ENCODE results near the gene ADTRP. TPM values are rescaled to one million over a fixed set of nuclear protein-coding genes. Genes with fewer than 3 reads are reported as not detected.

The ADTRP gene
- total and polyA plus RNA-seq, 2 of the 13 experiments (the other 11 are each of a cell fraction or from before 2014, with no cell fraction given), result not detected

DNA sequence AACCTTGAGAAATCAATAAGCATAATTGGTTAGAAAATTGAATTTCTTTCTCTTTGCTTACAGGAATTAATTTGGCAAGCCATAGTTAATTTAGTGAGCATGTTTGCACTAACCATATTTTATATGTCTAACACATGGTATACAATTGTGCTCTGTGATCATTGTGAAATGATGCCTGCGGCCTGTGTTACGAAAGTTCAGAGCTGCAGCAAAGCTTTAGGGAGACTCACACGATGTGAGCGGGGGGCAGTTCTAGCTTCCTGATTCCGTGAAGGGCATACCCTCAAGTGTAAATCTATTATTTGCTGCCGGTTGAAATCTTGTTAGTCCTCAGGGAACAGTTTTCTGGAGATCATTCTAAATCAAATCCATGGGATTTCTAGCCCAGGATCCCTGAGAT, 25.5 kb upstream of the ADTRP start:
- POLR2A ChIA-PET, result no interaction called here
- CTCF ChIA-PET (ENCODE audit: low intra/inter-chr PET ratio, low total read pairs), result no interaction called here
- in situ Hi-C loops (cut with HindIII; ENCODE audit: extremely low pct_ligation_motif_present, low pct_unique_long_range_greater_than_20kb), result no loop called here
- Histone ChIP-seq H3K9ac (ENCODE audit: insufficient read depth, low read depth, low read length) (no peak overlapping the region), H4K20me1 (ENCODE audit: insufficient read depth, low read length) (no peaks in the 10 kb centered on the region), H3K4me3 (replicated peaks in 1 of 3; ENCODE audit: insufficient read depth in 1 of 3, low read depth in 2 of 3, low read length in 3 of 3) (no peak overlapping the region), H3K79me2 (ENCODE audit: insufficient read depth, low read length) (no peaks in the 10 kb centered on the region), H3K27me3 (ENCODE audit: control insufficient read depth in 1 of 2, insufficient read depth in 2 of 2, low read length in 2 of 2) (peaks cover 0 to 27% of the 10 kb centered on the region in 2 experiments; a peak in 3 of 5 replicates), H3K4me1 (ENCODE audit: insufficient read depth, low read length) (no peaks in the 10 kb centered on the region), H3K36me3 (replicated peaks in 1 of 2; ENCODE audit: control insufficient read depth in 1 of 2, insufficient read depth in 2 of 2, low read length in 2 of 2) (no peaks in the 10 kb centered on the region), H3K27ac (ENCODE audit: extremely low read length, insufficient read depth, low read length) (no peak overlapping the region), H3K9me3 (ENCODE audit: low read length) (no peaks in the 10 kb centered on the region), H2AFZ (ENCODE audit: low read length) (no peak overlapping the region), H3K4me2 (ENCODE audit: low read depth, low read length) (no peak overlapping the region)
- 26% methylated on average over 6 of the region's 6 CpGs for WGBS (ENCODE audit: low lambda C conversion rate)
- DNase-seq (ENCODE audit: low spot score), result no peak
- TF ChIP-seq REPIN1 (CRISPR knock-in tag; IDR thresholded peaks at IDR 0.05; ENCODE audit: borderline replicate concordance, low read depth) (no peak), MEIS1 (CRISPR knock-in tag; IDR thresholded peaks at IDR 0.05; ENCODE audit: borderline replicate concordance) (no peak), SOX6 (IDR thresholded peaks at IDR 0.05) (no peak), SOX6 (CRISPR knock-in tag; IDR thresholded peaks at IDR 0.05) (no peak), ZBTB38 (CRISPR knock-in tag; IDR thresholded peaks at IDR 0.05) (no peak), ZNF839 (CRISPR knock-in tag; IDR thresholded peaks at IDR 0.05; ENCODE audit: borderline replicate concordance) (no peak), ZNF891 (CRISPR knock-in tag; IDR thresholded peaks at IDR 0.05) (no peak)
- TF ChIP-seq, protein P1, sequence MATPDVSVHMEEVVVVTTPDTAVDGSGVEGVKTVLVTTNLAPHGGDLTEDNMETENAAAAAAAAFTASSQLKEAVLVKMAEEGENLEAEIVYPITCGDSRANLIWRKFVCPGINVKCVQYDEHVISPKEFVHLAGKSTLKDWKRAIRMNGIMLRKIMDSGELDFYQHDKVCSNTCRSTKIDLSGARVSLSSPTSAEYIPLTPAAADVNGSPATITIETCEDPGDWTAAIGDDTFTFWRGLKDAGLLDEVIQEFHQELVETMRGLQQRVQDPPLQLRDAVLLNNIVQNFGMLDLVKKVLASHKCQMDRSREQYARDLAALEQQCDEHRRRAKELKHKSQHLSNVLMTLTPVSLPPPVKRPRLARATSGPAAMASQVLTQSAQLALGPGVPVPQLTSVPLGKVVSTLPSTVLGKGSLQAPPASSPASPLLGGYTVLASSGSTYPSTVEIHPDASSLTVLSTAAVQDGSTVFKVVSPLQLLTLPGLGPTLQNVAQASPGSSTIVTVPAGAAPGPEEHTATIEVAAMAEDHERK (CRISPR knock-in tag; IDR thresholded peaks at IDR 0.05; ENCODE audit: low read depth), result no peak
- no peak for FAIRE-seq
- intact Hi-C loops (cut with micrococcal nuclease; ENCODE audit: unreplicated experiment), result no loop called here
- BruUV-seq (replicated peaks), result no TSS peak
- ATAC-seq, result no peak

DNA sequence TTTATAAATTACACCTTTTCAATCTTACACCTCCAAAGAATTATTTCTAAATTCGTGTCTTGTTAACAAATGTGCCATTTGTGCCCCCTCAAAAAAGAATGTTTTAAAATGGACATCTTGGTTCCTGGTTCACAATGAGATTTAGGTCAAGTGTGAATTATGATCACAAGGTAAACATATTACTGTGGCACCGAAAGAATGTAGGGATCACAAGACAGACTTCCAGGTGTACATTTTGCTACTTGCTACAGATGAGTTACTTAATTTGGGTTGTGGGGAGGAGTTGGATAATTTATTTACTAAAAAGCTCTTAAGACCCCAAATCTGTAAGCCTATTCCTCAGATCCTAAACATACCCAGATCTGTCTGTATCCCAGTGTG, 25.0 kb upstream of the ADTRP start:
- WGBS (ENCODE audit: low lambda C conversion rate), result 2% methylated on average over 2 of the region's 2 CpGs
- H3K9me3 ChIP-seq (ENCODE audit: low read length), result no peaks in the 10 kb centered on the region

More for the DNA sequence above, 25.0 kb upstream of the ADTRP start:
- Histone ChIP-seq H3K27me3 (ENCODE audit: control insufficient read depth in 1 of 2, insufficient read depth in 2 of 2, low read length in 2 of 2) (peaks cover 0 to 27% of the 10 kb centered on the region in 2 experiments; a peak in 3 of 5 replicates), H4K20me1 (ENCODE audit: insufficient read depth, low read length) (no peaks in the 10 kb centered on the region), H3K4me1 (ENCODE audit: insufficient read depth, low read length) (no peaks in the 10 kb centered on the region), H2AFZ (ENCODE audit: low read length) (no peak overlapping the region), H3K36me3 (replicated peaks in 1 of 2; ENCODE audit: control insufficient read depth in 1 of 2, insufficient read depth in 2 of 2, low read length in 2 of 2) (no peaks in the 10 kb centered on the region), H3K27ac (ENCODE audit: extremely low read length, insufficient read depth, low read length) (no peak overlapping the region), H3K9ac (ENCODE audit: insufficient read depth, low read depth, low read length) (no peak overlapping the region), H3K79me2 (ENCODE audit: insufficient read depth, low read length) (no peaks in the 10 kb centered on the region), H3K4me3 (replicated peaks in 1 of 3; ENCODE audit: insufficient read depth in 1 of 3, low read depth in 2 of 3, low read length in 3 of 3) (no peak overlapping the region), H3K4me2 (ENCODE audit: low read depth, low read length) (no peak overlapping the region)
- ChIA-PET POLR2A (no interaction called here), CTCF (ENCODE audit: low intra/inter-chr PET ratio, low total read pairs) (no interaction called here)
- TF ChIP-seq ELF1 (CRISPR knock-in tag; IDR thresholded peaks at IDR 0.05) (no peak), ZBTB38 (CRISPR knock-in tag; IDR thresholded peaks at IDR 0.05) (no peak)
- ATAC-seq, result no peak
- in situ Hi-C loops (cut with HindIII; ENCODE audit: extremely low pct_ligation_motif_present, low pct_unique_long_range_greater_than_20kb), result no loop called here
- intact Hi-C loops (cut with micrococcal nuclease; ENCODE audit: unreplicated experiment), result no loop called here
- FAIRE-seq, result no peak
- DNase-seq (ENCODE audit: low spot score), result no peak
- BruUV-seq (replicated peaks), result no TSS peak

Data from HepG2 (cell line).